HEK293 (cell line): ENCODE results near the gene GPBP1.

ENCODE experiments used
- CTCF ChIA-PET: fragments of 350-600 bp; formaldehyde crosslinking; extraction: SDS; loops from one replicate; lab custom pipeline; 2021; ENCODE audit warnings: antibody characterized with exemption; lab: Yijun Ruan, JAX
- POLR2A ChIA-PET: fragments of 300-600 bp; formaldehyde crosslinking; extraction: SDS; loops from one replicate; lab custom pipeline; 2020; ENCODE audit warnings: antibody characterized with exemption, inconsistent platforms; lab: Yijun Ruan, JAX
- H3K27ac ChIP-seq: fragments of 200-500 bp; sonication (Bioruptor generic); 2 replicates; pipeline ENCODE4 v1.5.1; 2014; ENCODE audit warnings: low read depth, low read length, control low read depth, inconsistent platforms; ENCODE audit errors: extremely low read depth
- H3K36me3 ChIP-seq, 2 experiments: fragments of 200-500 bp in 1 of 2; sonication (Bioruptor generic) in 1 of 2; 1 replicate in 1 of 2; 2 replicates in 1 of 2; pipeline ENCODE4 v1.5.1; 2014 to 2017; ENCODE audit warnings: inconsistent platforms in 2 of 2, low read length in 2 of 2; ENCODE audit not compliant: control insufficient read depth in 2 of 2, insufficient read depth in 1 of 2
- H3K4me1 ChIP-seq: fragments of 200-500 bp; sonication (Bioruptor generic); 2 replicates; pipeline ENCODE4 v1.5.1; 2014; ENCODE audit warnings: mild to moderate bottlenecking, low read length, inconsistent platforms; ENCODE audit not compliant: control insufficient read depth, insufficient read depth
- H3K4me3 ChIP-seq: 2 replicates; pipeline ENCODE4 v1.5.1; 2011; ENCODE audit warnings: low read depth, mild to moderate bottlenecking, control low read depth, low read length, moderate library complexity
- H3K9me3 ChIP-seq: fragments of 200-500 bp; sonication (Bioruptor generic); 2 replicates; pipeline ENCODE4 v1.5.1; 2014; ENCODE audit warnings: low read depth, low read length, inconsistent platforms; ENCODE audit not compliant: control insufficient read depth, insufficient read depth
- GLIS2 ChIP-seq: fragments of 450-650 bp; formaldehyde crosslinking; IDR thresholded peaks from 2 replicates; pipeline ENCODE4 v1.5.1; 2016; ENCODE audit warnings: missing biosample characterization, missing genetic modification characterization
- HIC1 ChIP-seq: fragments of 450-650 bp; formaldehyde crosslinking; IDR thresholded peaks from 2 replicates; pipeline ENCODE4 v1.5.1; 2016; ENCODE audit warnings: missing biosample characterization, missing genetic modification characterization
- KLF17 ChIP-seq: fragments of 450-650 bp; formaldehyde crosslinking; IDR thresholded peaks from 2 replicates; pipeline ENCODE4 v1.5.1; 2016; ENCODE audit warnings: missing biosample characterization, missing genetic modification characterization
- OVOL3 ChIP-seq: fragments of 450-650 bp; formaldehyde crosslinking; IDR thresholded peaks from 2 replicates; pipeline ENCODE4 v1.5.1; 2016; ENCODE audit warnings: missing biosample characterization, missing genetic modification characterization
- SP7 ChIP-seq: fragments of 450-650 bp; formaldehyde crosslinking; IDR thresholded peaks from 2 replicates; pipeline ENCODE4 v1.5.1; 2016; ENCODE audit warnings: missing biosample characterization, missing genetic modification characterization
- ZBTB8A ChIP-seq: fragments of 450-650 bp; formaldehyde crosslinking; IDR thresholded peaks from 2 replicates; pipeline ENCODE4 v1.5.1; 2016; ENCODE audit warnings: missing biosample characterization, missing genetic modification characterization
- ZFHX2 ChIP-seq: fragments of 450-650 bp; formaldehyde crosslinking; conservative IDR thresholded peaks from 2 replicates; pipeline ENCODE4 v1.5.1; 2016; ENCODE audit warnings: missing biosample characterization, missing genetic modification characterization
- ZNF157 ChIP-seq: fragments of 450-650 bp; formaldehyde crosslinking; IDR thresholded peaks from 2 replicates; pipeline ENCODE4 v1.5.1; 2016; ENCODE audit warnings: missing biosample characterization, missing genetic modification characterization
- ZNF248 ChIP-seq: fragments of 450-650 bp; formaldehyde crosslinking; IDR thresholded peaks from 2 replicates; pipeline ENCODE4 v1.5.1; 2017; ENCODE audit warnings: missing biosample characterization, missing genetic modification characterization
- ZNF302 ChIP-seq: fragments of 450-650 bp; formaldehyde crosslinking; IDR thresholded peaks from 2 replicates; pipeline ENCODE4 v1.5.1; 2016; ENCODE audit warnings: missing biosample characterization, missing genetic modification characterization, low read depth
- ZNF335 ChIP-seq: fragments of 450-650 bp; formaldehyde crosslinking; conservative IDR thresholded peaks from 2 replicates; pipeline ENCODE4 v1.5.1; 2016; ENCODE audit warnings: missing biosample characterization, missing genetic modification characterization
- ZNF362 ChIP-seq: fragments of 450-650 bp; formaldehyde crosslinking; IDR thresholded peaks from 2 replicates; pipeline ENCODE4 v1.5.1; 2016; ENCODE audit warnings: missing biosample characterization, missing genetic modification characterization
- ZNF449 ChIP-seq: fragments of 450-650 bp; formaldehyde crosslinking; IDR thresholded peaks from 2 replicates; pipeline ENCODE4 v1.5.1; 2017; ENCODE audit warnings: missing biosample characterization, mild to moderate bottlenecking, missing genetic modification characterization, moderate library complexity
- ZNF48 ChIP-seq: fragments of 450-650 bp; formaldehyde crosslinking; IDR thresholded peaks from 2 replicates; pipeline ENCODE4 v1.5.1; 2016; ENCODE audit warnings: missing biosample characterization, missing genetic modification characterization
- ZNF521 ChIP-seq: fragments of 450-650 bp; formaldehyde crosslinking; IDR thresholded peaks from 2 replicates; pipeline ENCODE4 v1.5.1; 2017; ENCODE audit warnings: missing biosample characterization, mild to moderate bottlenecking, missing genetic modification characterization
- ZNF600 ChIP-seq: fragments of 450-650 bp; formaldehyde crosslinking; IDR thresholded peaks from 2 replicates; pipeline ENCODE4 v1.5.1; 2016; ENCODE audit warnings: missing biosample characterization, missing genetic modification characterization
- ZNF792 ChIP-seq: fragments of 450-650 bp; formaldehyde crosslinking; IDR thresholded peaks from 2 replicates; pipeline ENCODE4 v1.5.1; 2016; ENCODE audit warnings: missing biosample characterization, missing genetic modification characterization
- ZXDB ChIP-seq: fragments of 450-650 bp; formaldehyde crosslinking; IDR thresholded peaks from 2 replicates; pipeline ENCODE4 v1.5.1; 2016; ENCODE audit warnings: missing biosample characterization, missing genetic modification characterization

The GPBP1 gene

GRCh38 chr5:57185313-57185712 is 11.5 kb downstream of the GPBP1 start:
- CTCF ChIA-PET, result no interaction called here

GRCh38 chr5:57186194-57186593 is 12.3 kb downstream of the GPBP1 start:
- Histone ChIP-seq H3K9me3 (no peaks in the 10 kb centered on the region), H3K36me3 (peaks cover 9 to 13% of the 10 kb centered on the region in 2 experiments; a peak in 2 of 3 replicates), H3K4me1 (peaks cover 23% of the 10 kb centered on the region), H3K4me3 (no peak overlapping the region), H3K27ac (no peak overlapping the region)
- POLR2A ChIA-PET, result no interaction called here
- CTCF ChIA-PET, result no interaction called here
- TF ChIP-seq ZFHX2 (tag by site-specific recombination), result no peak
- no peak for TF ChIP-seq ZBTB8A (tag by site-specific recombination)
- TF ChIP-seq ZNF248 (tag by site-specific recombination), result no peak
- TF ChIP-seq ZNF157 (tag by site-specific recombination), result no peak
- TF ChIP-seq ZNF449 (tag by site-specific recombination), result no peak
- TF ChIP-seq ZNF48, result no peak
- TF ChIP-seq ZNF600 (tag by site-specific recombination), result no peak
- no peak for TF ChIP-seq HIC1
- no peak for TF ChIP-seq ZNF302 (tag by site-specific recombination)
- no peak for TF ChIP-seq ZNF521 (tag by site-specific recombination)

More at GRCh38 chr5:57185313-57185712, 11.5 kb downstream of the GPBP1 start:
- Histone ChIP-seq H3K9me3 (no peaks in the 10 kb centered on the region), H3K36me3 (peaks cover 9 to 13% of the 10 kb centered on the region in 2 experiments; a peak in 2 of 3 replicates), H3K4me1 (peaks cover 23% of the 10 kb centered on the region), H3K4me3 (no peak overlapping the region), H3K27ac (no peak overlapping the region)
- POLR2A ChIA-PET, result no interaction called here
- TF ChIP-seq GLIS2 (tag by site-specific recombination), result peak; percentile 21; the same call in 1 of the 2 replicates
- no peak for TF ChIP-seq ZNF792 (tag by site-specific recombination)
- TF ChIP-seq SP7 (tag by site-specific recombination), result peak; percentile 28; the same call in 1 of the 2 replicates
- TF ChIP-seq OVOL3 (tag by site-specific recombination), result no peak
- TF ChIP-seq ZNF600 (tag by site-specific recombination), result peak; percentile 44
- 0 out of 2 replicates have a peak, but pooled peaks have one; percentile 35 for TF ChIP-seq ZNF362
- TF ChIP-seq ZXDB, result no peak
- TF ChIP-seq ZNF335 (tag by site-specific recombination), result peak; percentile 46; the same call in 1 of the 2 replicates
- TF ChIP-seq KLF17 (tag by site-specific recombination), result no peak
